Measurements from ENCODE around the gene SLC4A5.
"Not testable (repeated sequence)": the region's sequence is repeated elsewhere in the genome, so short reads cannot be mapped to it uniquely, and the experiment has no call there.

Gene SLC4A5

GRCh38 chr2:74262681-74263080 is 80.5 kb downstream of the SLC4A5 start:
- no peak for DNase-seq

- DNase-seq, result no peak
Measured at GRCh38 chr2:74261204-74261864, 81.9 kb downstream of the SLC4A5 start.

GRCh38 chr2:74260495-74260894 is 82.7 kb downstream of the SLC4A5 start:
- no peak for DNase-seq

DNA sequence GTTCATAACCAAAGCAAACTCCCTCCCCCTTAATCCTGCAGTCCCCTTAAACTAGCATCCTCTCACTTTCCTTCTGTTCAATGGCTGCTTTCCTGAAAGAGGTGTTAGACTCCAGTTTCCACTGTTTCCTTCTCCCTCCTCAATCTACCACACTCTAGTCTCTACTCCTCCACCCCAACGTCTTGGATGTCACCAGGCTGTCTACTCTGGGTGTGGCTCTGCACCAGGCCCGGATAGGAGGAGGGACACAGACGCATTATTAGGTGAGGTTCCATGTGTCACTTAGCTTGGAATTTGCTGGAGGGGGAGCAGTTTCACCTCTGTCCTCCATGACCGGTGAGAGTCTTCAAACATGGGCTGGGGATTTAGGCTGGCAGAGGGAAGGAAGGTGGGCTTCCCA is 83.5 kb downstream of the SLC4A5 start:
- DNase-seq, result no peak

GRCh38 chr2:74259191-74259590 is 84.0 kb downstream of the SLC4A5 start:
- no peak for DNase-seq

DNA sequence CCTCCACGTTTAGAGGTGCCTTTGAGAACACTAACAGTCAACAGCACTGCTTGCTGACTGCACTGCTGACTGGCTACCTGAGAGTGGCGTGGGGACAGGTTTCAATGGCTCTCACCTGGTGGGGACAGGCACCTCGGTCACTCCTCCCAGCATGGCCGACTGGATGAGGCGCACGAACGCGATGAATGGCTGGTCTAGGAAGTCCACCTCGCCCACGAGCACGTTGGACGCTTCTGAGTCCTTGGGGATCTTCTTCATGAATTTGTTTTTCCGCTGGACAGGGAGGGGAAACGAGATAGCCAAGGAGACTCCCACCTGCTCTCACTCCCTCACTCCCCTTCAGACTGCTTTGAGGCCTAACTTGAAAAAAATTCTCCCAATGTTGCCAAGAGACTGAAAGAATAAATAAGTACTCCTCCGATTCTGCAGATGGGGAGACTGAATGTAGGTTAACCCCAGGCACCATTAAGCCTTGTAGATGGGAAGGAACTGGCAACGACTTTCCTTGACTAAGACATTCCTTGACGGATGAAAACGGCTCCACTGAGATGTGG is 87.5 kb downstream of the SLC4A5 start:
- DNase-seq, result no peak

DNA sequence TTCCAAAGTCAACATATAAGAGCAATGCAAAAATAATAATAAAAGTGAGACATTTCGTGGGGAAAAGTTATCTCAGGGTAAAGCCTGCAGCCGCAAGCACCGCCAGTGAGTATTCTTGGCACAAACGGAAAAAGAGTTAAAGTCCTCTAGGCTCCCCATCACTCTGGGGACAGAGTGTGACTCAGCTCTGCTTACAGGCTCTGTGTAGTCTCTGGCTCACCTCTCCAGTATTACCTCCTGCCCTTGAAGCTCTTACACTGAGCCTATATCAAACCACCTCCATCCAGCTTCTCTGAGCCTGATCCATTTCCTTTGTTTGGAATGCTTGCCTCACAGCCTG is 89.3 kb downstream of the SLC4A5 start:
- no peak for DNase-seq

DNA sequence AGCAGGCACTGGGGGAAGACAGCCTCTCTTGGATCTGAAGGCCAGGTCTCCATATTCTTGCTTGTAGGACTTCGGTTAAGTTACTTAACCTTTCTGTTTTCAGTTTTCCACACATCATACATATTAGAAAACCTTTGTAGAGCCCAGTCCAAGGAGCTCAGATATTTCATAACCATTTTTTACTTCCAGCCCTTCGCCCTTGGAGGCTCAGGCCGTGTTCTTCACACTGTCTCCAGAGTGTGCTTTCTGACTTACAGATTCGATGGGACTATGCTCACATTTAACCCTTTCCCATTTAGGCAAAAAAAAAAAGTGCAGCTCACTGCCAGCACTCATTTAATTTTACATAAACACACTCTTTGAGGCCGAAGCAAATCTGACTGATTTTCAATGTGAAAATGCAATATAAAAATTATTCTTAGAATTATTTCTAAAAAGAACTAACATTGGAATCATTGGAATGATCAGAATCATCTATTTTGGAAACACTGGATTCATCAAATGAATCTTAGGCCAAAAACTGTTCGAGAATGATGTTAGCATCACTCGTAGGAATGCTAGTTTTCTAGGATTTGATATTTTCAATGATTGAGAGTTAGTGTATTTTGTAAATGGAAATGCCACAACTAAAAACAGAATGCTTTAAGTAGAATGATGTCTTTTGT is 89.8 kb downstream of the SLC4A5 start:
- DNase-seq, result no peak

DNA sequence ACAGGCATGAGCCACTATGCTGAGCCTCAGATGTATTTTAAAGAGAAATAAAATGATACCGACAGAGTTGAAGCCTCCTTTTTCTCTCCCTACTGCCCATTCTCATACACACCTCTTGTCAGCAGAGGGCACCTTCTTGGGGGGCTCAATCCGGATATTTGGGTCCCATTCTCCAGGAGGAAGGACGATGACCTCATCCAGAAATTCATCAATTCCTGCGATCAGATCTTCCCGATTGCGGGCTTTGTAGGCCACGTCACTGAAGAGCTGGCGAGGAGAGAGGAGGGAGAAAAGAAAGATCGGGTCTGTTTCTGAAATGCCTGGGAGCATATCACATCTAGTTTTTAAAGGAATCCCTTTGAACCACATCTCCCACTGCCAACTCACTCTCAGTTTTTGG is 90.4 kb downstream of the SLC4A5 start:
- DNase-seq, result no peak

DNA sequence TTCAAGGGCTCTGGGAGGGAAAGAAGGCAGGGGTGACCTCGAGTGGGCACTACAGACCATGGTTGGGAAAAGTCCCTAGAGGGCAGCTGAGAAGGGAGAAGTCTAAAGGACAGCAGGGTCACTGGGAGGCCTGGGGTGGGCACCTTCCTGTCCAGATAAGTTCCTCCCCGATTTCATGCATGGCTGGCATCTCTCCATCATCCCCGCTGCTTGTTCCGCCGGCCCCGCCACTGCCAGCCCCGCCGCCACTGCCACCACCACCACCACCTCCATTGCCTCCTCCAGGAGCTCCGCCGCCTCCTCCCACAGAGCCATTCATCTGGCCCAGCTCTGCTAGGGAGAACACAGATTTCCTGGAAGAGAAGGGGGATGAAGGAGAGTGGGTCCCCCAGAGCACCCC is 91.2 kb downstream of the SLC4A5 start:
- no peak for DNase-seq

- DNase-seq, result no peak
Measured at GRCh38 chr2:74250189-74250631, 93.0 kb downstream of the SLC4A5 start.

DNA sequence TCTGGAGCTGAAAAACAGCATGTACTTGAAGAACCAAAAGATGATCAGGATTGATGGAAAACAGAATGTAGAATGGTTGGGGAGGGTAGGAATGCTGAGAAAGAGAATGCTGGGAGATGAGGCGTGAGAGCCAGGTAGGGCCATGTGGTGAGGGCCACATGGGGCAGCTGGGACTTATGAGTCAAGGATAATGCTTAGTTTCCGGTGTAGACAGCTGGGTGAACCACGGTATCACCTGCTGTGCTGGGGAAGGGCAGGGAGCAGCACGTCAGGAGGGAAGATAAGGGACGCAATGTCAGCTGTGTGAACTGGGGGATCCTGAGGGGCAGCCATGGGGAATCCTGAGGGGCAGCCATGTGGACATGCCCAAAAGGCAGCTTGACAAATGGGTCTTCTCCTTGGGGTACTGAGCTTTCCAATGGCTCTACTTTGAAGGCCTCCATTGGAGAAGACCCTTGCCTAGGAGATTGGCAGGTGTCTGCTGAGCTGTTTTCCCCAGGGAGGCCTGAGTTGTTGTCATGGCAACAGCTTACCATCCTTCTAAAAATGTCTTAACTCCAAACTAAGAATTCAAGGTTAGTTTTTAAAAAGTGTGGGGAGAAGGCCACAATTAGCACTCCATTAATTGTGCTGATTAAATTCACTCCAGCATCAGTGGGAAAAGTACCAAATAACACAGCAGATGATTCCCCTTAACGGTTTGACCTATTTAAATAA is 93.7 kb downstream of the SLC4A5 start:
- no peak for DNase-seq

GRCh38 chr2:74246496-74247195 is 96.6 kb downstream of the SLC4A5 start:
- no peak for DNase-seq

DNA sequence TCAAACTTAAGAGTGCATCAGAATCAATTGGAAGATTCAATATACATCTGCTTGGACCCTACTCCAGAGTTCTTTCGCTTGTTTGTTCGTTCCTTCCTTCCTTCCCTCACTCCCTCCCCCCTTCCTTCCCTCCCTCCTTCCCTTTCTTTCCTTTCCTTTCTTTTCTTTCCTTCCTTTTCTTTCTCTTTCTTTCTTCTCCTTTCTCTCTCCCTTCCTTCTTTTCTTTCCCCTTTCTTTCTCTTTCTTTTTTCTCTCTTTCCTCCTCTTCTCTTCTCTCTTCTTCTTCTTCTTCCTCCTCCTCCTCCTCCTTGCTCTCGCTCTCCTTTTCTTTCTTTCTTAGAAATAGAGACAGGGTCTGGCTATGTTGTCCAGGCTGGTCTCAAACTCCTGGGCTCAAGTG is 98.9 kb downstream of the SLC4A5 start:
- no peak for DNase-seq

GRCh38 chr2:74242354-74243071 is 100.7 kb downstream of the SLC4A5 start:
- DNase-seq, result no peak

DNA sequence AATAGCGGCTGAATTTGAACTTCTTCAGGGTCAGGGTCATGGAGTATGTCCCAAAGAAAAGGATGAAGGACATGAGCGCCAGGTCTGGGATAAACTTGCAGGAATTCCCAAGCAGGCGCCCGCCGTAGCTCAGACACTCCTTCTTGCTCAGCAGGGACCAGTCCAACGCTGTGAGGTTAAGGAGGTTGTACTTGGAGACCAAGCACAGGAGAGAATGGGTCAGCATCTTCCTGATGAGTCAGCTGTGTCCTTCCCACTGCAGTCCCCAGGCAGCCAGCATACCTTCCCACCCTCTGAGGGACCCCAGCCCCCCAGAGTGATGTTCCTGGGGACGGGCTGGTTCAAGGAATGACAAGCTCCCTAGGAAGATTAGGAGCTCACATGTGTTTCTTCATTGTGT is 103.9 kb downstream of the SLC4A5 start:
- no peak for DNase-seq

- no peak for DNase-seq
Measured at GRCh38 chr2:74238879-74239278, 104.3 kb downstream of the SLC4A5 start.

- no peak for DNase-seq
Measured at GRCh38 chr2:74235041-74235440, 108.2 kb downstream of the SLC4A5 start.

DNA sequence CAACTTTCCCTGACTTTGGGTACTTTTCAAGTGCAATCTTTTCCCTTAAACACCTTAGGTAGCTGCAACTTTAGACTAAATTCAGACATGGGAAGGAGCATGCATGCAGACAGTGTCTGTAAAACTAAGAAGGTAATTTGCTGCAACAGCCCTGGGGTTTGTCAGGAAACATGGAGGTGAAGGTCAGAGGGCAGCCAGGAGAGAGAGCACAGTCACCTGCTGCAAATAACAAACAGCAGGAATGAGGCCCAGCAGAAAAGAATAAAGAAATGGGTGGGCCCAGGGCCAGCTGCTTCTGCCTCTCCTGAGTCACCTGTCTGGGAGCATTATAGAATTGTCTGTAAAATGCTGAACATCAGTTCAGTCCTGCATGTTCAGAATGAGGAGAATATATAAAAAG is 109.6 kb downstream of the SLC4A5 start:
- no peak for DNase-seq

GRCh38 chr2:74232426-74232825 is 110.8 kb downstream of the SLC4A5 start:
- no peak for DNase-seq

GRCh38 chr2:74229865-74230264 is 113.4 kb downstream of the SLC4A5 start:
- not testable (repeated sequence) for DNase-seq

GRCh38 chr2:74228772-74229171 is 114.4 kb downstream of the SLC4A5 start:
- DNase-seq, result no peak

- no peak for DNase-seq
Measured at GRCh38 chr2:74227646-74228045, 115.6 kb downstream of the SLC4A5 start.
